ENCODE data around the gene TCAP. TPM values are rescaled to one million over a fixed set of nuclear protein-coding genes. Genes with fewer than 3 reads are reported as not detected.
A peak's percentile ranks its signal among the peaks of the same experiment; 100 is the strongest.

Gene TCAP
- total RNA-seq, 1 donor from 2014 or later, result not detected

DNA sequence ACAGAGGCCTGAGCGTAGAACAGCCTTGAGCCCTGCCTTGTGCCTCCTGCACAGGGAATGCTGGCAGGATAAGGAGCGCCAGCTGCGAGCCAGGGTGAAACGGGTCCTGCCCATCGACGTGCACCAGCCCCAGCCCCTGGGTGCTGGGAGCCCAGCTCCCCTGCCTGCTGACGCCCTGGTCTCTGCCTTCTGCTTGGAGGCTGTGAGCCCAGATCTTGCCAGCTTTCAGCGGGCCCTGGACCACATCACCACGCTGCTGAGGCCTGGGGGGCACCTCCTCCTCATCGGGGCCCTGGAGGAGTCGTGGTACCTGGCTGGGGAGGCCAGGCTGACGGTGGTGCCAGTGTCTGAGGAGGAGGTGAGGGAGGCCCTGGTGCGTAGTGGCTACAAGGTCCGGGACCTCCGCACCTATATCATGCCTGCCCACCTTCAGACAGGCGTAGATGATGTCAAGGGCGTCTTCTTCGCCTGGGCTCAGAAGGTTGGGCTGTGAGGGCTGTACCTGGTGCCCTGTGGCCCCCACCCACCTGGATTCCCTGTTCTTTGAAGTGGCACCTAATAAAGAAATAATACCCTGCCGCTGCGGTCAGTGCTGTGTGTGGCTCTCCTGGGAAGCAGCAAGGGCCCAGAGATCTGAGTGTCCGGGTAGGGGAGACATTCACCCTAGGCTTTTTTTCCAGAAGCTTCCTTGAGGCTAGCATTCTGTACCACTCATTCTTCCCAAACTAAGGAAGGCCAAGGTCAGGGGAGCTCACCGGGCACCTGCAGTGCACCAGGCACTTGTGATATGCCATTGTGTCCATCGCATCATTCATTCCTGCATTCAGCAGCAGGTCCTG is 5.0 kb downstream of the TCAP start:
- TF ChIP-seq, protein P1, sequence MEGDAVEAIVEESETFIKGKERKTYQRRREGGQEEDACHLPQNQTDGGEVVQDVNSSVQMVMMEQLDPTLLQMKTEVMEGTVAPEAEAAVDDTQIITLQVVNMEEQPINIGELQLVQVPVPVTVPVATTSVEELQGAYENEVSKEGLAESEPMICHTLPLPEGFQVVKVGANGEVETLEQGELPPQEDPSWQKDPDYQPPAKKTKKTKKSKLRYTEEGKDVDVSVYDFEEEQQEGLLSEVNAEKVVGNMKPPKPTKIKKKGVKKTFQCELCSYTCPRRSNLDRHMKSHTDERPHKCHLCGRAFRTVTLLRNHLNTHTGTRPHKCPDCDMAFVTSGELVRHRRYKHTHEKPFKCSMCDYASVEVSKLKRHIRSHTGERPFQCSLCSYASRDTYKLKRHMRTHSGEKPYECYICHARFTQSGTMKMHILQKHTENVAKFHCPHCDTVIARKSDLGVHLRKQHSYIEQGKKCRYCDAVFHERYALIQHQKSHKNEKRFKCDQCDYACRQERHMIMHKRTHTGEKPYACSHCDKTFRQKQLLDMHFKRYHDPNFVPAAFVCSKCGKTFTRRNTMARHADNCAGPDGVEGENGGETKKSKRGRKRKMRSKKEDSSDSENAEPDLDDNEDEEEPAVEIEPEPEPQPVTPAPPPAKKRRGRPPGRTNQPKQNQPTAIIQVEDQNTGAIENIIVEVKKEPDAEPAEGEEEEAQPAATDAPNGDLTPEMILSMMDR (IDR thresholded peaks at IDR 0.05; ENCODE audit: insufficient read depth, low read length, severe bottlenecking), result no peak
- DNase-seq (ENCODE audit: low read depth) (no peak), FAIRE-seq (no peak)
- no peak overlapping the region for H3K4me3 ChIP-seq (ENCODE audit: low read depth, low read length)
- H3K36me3 ChIP-seq (ENCODE audit: control insufficient read depth, insufficient read depth, low read length), result no peaks in the 10 kb centered on the region
- H3K27me3 ChIP-seq (ENCODE audit: control insufficient read depth, insufficient read depth, low read length), result peaks cover 23% of the 10 kb centered on the region

GRCh38 chr17:39670746-39671145 is 5.6 kb downstream of the TCAP start:
- DNase-seq (ENCODE audit: low read depth), result no peak
- H3K4me3 ChIP-seq (ENCODE audit: low read depth, low read length), result no peak overlapping the region
- FAIRE-seq, result peak; percentile 28
- peaks cover 23% of the 10 kb centered on the region for H3K27me3 ChIP-seq (ENCODE audit: control insufficient read depth, insufficient read depth, low read length)
- no peaks in the 10 kb centered on the region for H3K36me3 ChIP-seq (ENCODE audit: control insufficient read depth, insufficient read depth, low read length)
- TF ChIP-seq, protein P1 (IDR thresholded peaks at IDR 0.05; ENCODE audit: insufficient read depth, low read length, severe bottlenecking), result no peak

GRCh38 chr17:39671651-39672521 is 6.7 kb downstream of the TCAP start:
- FAIRE-seq (peak; percentile 72), DNase-seq (ENCODE audit: low read depth) (peak; percentile 30)
- Histone ChIP-seq H3K36me3 (ENCODE audit: control insufficient read depth, insufficient read depth, low read length) (no peaks in the 10 kb centered on the region), H3K27me3 (ENCODE audit: control insufficient read depth, insufficient read depth, low read length) (peaks cover 17% of the 10 kb centered on the region), H3K4me3 (ENCODE audit: low read depth, low read length) (no peak overlapping the region)
- TF ChIP-seq, protein P1 (IDR thresholded peaks at IDR 0.05; ENCODE audit: insufficient read depth, low read length, severe bottlenecking), result peak; percentile 66

- TF ChIP-seq, protein P1 (IDR thresholded peaks at IDR 0.05; ENCODE audit: insufficient read depth, low read length, severe bottlenecking), result no peak
- H3K4me3 ChIP-seq (ENCODE audit: low read depth, low read length), result no peak overlapping the region
- peaks cover 12% of the 10 kb centered on the region for H3K27me3 ChIP-seq (ENCODE audit: control insufficient read depth, insufficient read depth, low read length)
- DNase-seq (ENCODE audit: low read depth) (no peak), FAIRE-seq (peak; percentile 18)
- no peaks in the 10 kb centered on the region for H3K36me3 ChIP-seq (ENCODE audit: control insufficient read depth, insufficient read depth, low read length)
Measured at GRCh38 chr17:39672522-39673334, 7.6 kb downstream of the TCAP start.

DNA sequence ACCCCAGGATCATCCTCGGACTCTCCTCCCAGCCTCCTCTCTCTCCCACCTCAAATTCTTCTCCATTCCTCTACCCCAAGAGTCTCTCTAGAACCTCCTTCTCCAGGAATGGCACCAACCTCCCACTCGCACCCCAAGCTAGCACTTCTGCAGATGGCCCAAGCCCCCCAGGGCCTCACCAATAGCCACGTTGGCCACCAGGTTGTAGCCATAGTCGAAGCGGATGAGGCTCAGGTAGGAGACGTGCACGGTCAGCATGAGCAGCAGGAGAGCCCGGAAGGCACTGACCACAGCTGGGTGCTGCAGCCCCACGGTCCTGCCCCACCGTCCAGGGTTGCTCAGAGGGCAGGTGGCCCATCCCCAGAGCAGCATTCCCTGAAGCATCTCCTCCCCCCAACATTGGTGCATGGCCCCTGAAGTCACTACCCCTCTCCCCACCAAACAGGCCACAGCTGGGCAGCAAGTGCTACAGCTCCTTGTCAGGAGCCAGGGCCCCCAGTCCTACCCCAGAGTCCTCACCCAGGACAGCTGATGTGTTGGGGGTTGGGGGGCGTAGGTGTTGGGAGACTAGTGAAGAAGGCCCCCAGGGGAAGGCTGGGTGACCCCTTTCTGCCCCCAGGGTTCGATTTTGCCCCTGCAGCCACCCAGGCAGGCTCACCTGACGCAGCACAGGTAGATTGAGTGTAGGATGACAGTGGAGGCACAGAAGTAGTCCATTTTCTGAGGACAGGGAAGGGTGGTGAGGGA is 8.4 kb downstream of the TCAP start:
- H3K27me3 ChIP-seq (ENCODE audit: control insufficient read depth, insufficient read depth, low read length), result peaks cover 10% of the 10 kb centered on the region
- TF ChIP-seq, protein P1 (IDR thresholded peaks at IDR 0.05; ENCODE audit: insufficient read depth, low read length, severe bottlenecking), result no peak
- FAIRE-seq, result no peak
- H3K4me3 ChIP-seq (ENCODE audit: low read depth, low read length), result no peak overlapping the region
- no peak for DNase-seq (ENCODE audit: low read depth)
- H3K36me3 ChIP-seq (ENCODE audit: control insufficient read depth, insufficient read depth, low read length), result no peaks in the 10 kb centered on the region

All from bronchial epithelial cell (primary cell).